GM19467 (cell line): ENCODE results near the gene PTPRN.

Experiments
- ATAC-seq: cut with Tn5 transposase; IDR thresholded peaks from one replicate; pipeline ENCODE4 v1.9.1; 2021; ENCODE audit warnings: mild to moderate bottlenecking, moderate library complexity; ENCODE audit not compliant: unreplicated experiment

The PTPRN gene

GRCh38 chr2:219308142-219309101 is 779 bp downstream of the PTPRN start:
- ATAC-seq, result no peak

GRCh38 chr2:219306047-219306446 is 3.2 kb downstream of the PTPRN start:
- ATAC-seq, result no peak

- ATAC-seq, result no peak
Measured at GRCh38 chr2:219304223-219304622, 5.0 kb downstream of the PTPRN start.

- no peak for ATAC-seq
Measured at GRCh38 chr2:219302412-219302968, 6.7 kb downstream of the PTPRN start.

- no peak for ATAC-seq
Measured at GRCh38 chr2:219300022-219300421, 9.2 kb downstream of the PTPRN start.

- ATAC-seq, result no peak
Measured at GRCh38 chr2:219299372-219299760, 9.8 kb downstream of the PTPRN start.

- peak; percentile 57 for ATAC-seq
Measured at GRCh38 chr2:219298759-219299371, 10.3 kb downstream of the PTPRN start.

- no peak for ATAC-seq
Measured at GRCh38 chr2:219297766-219298456, 11.3 kb downstream of the PTPRN start.

- no peak for ATAC-seq
Measured at GRCh38 chr2:219296631-219297391, 12.4 kb downstream of the PTPRN start.

GRCh38 chr2:219296142-219296541 is 13.1 kb downstream of the PTPRN start:
- no peak for ATAC-seq

GRCh38 chr2:219294356-219295351 is 14.5 kb downstream of the PTPRN start:
- peak; percentile 76 for ATAC-seq

- ATAC-seq, result no peak
Measured at GRCh38 chr2:219293736-219294231, 15.4 kb downstream of the PTPRN start.

GRCh38 chr2:219292616-219293015 is 16.6 kb downstream of the PTPRN start:
- no peak for ATAC-seq

GRCh38 chr2:219291910-219292490 is 17.2 kb downstream of the PTPRN start:
- ATAC-seq, result no peak

GRCh38 chr2:219291394-219291793 is 17.8 kb downstream of the PTPRN start:
- no peak for ATAC-seq

- no peak for ATAC-seq
Measured at GRCh38 chr2:219290381-219291171, 18.6 kb downstream of the PTPRN start.

GRCh38 chr2:219289537-219290361 is 19.5 kb downstream of the PTPRN start:
- ATAC-seq, result no peak
